IPS DF 4.7 (cell line): Measurements from ENCODE around the gene STK32C.

Source experiments
- DNase-seq: peaks from one replicate; pipeline ENCODE4 v3.0.0-alpha.2; 2013; ENCODE audit warnings: low spot score; ENCODE audit errors: extremely low read depth

STK32C gene

GRCh38 chr10:132307823-132308586, at the start of gene STK32C:
STK32C (minus strand) TSS chr10:132307950; CDS start chr10:132307833, 117 bp downstream.
- no peak for DNase-seq

- no peak for DNase-seq
Measured at GRCh38 chr10:132356621-132357195, 49.0 kb upstream of the STK32C start.

- DNase-seq = no peak
Measured at GRCh38 chr10:132355754-132356153, 48.0 kb upstream of the STK32C start.

GRCh38 chr10:132355297-132355696, 47.5 kb upstream of the STK32C start:
- DNase-seq = no peak

- DNase-seq = no peak
Measured at GRCh38 chr10:132354356-132355094, 46.8 kb upstream of the STK32C start.

GRCh38 chr10:132353456-132354355, 46.0 kb upstream of the STK32C start:
- no peak for DNase-seq

GRCh38 chr10:132352462-132353308, 44.9 kb upstream of the STK32C start:
- DNase-seq = peak; percentile 41

- DNase-seq = no peak
Measured at GRCh38 chr10:132351611-132352010, 43.9 kb upstream of the STK32C start.

GRCh38 chr10:132350946-132351345, 43.2 kb upstream of the STK32C start:
- DNase-seq = no peak

GRCh38 chr10:132350391-132350790, 42.6 kb upstream of the STK32C start:
- DNase-seq = no peak

GRCh38 chr10:132349766-132350165, 42.0 kb upstream of the STK32C start:
- no peak for DNase-seq

GRCh38 chr10:132347931-132348267, 40.1 kb upstream of the STK32C start:
- no peak for DNase-seq

GRCh38 chr10:132347211-132347930, 39.6 kb upstream of the STK32C start:
- DNase-seq = no peak

GRCh38 chr10:132346806-132347205, 39.1 kb upstream of the STK32C start:
- DNase-seq = no peak

GRCh38 chr10:132345345-132345744, 37.6 kb upstream of the STK32C start:
- DNase-seq = no peak

- DNase-seq = no peak
Measured at GRCh38 chr10:132344386-132344785, 36.6 kb upstream of the STK32C start.

- DNase-seq = no peak
Measured at GRCh38 chr10:132342553-132342952, 34.8 kb upstream of the STK32C start.

GRCh38 chr10:132341781-132342180, 34.0 kb upstream of the STK32C start:
- DNase-seq = no peak

- no peak for DNase-seq
Measured at GRCh38 chr10:132341017-132341416, 33.3 kb upstream of the STK32C start.

- DNase-seq = no peak
Measured at GRCh38 chr10:132339276-132339675, 31.5 kb upstream of the STK32C start.
